Gastrocnemius medialis (tissue), 4 donors: ENCODE results near the gene PLIN5. TPM values are rescaled to one million over a fixed set of nuclear protein-coding genes. Genes with fewer than 3 reads are reported as not detected.

Experiments used
- ATAC-seq, 2 donors: fragments of 150-250 bp; one replicate each; pipeline ENCODE4 v1.9.1; 2016
- DNase-seq, 2 donors: peaks; one replicate each; pipeline ENCODE4 v3.0.0-alpha.2; 2019
- H3K27ac ChIP-seq, 4 donors: fragments of 200-600 bp; sonication (generic); 1 replicate in 1 of 4; 2 replicates in 3 of 4; pipeline ENCODE4 v1.5.1; 2016 to 2018; ENCODE audit warnings: mild to moderate bottlenecking in 2 of 4, moderate library complexity in 1 of 4
- H3K27me3 ChIP-seq, 3 donors: fragments of 200-600 bp; sonication (generic) in 2 of 3; 1 replicate in 1 of 3; 2 replicates in 2 of 3; pipeline versions ENCODE4 v1.5.1 to v1.6.0; 2016 to 2019; ENCODE audit warnings: mild to moderate bottlenecking in 1 of 3, moderate library complexity in 1 of 3
- H3K36me3 ChIP-seq, 2 donors: fragments of 200-600 bp; sonication (generic) in 1 of 2; one replicate each; pipeline ENCODE4 v1.5.1; 2017 to 2018
- H3K4me1 ChIP-seq, 2 donors: fragments of 200-600 bp; sonication (generic) in 1 of 2; one replicate each; pipeline ENCODE4 v1.5.1; 2016 to 2017; ENCODE audit warnings: mild to moderate bottlenecking in 2 of 2
- H3K4me3 ChIP-seq, 4 donors: fragments of 200-600 bp; sonication (generic) in 3 of 4; 1 replicate in 1 of 4; 2 replicates in 3 of 4; pipeline ENCODE4 v1.5.1; 2016 to 2019; ENCODE audit warnings: mild to moderate bottlenecking in 2 of 4
- H3K9me3 ChIP-seq, 3 donors: fragments of 200-600 bp; sonication (generic) in 2 of 3; 1 replicate in 1 of 3; 2 replicates in 2 of 3; pipeline ENCODE4 v1.5.1; 2016 to 2019
- CTCF ChIP-seq, 5 experiments: fragments of 450-650 bp in 3 of 5; fragments of 200-600 bp in 2 of 5; sonication (generic) in 2 of 5; IDR thresholded peaks in 4 of 5; conservative IDR thresholded peaks in 1 of 5; 1 replicate in 4 of 5; 2 replicates in 1 of 5; pipeline ENCODE4 v1.5.1; 2016 to 2019; ENCODE audit warnings: antibody characterized with exemption in 5 of 5, mild to moderate bottlenecking in 3 of 5, moderate library complexity in 3 of 5
- POLR2A ChIP-seq, 2 donors: fragments of 450-650 bp; IDR thresholded peaks; one replicate each; pipeline ENCODE4 v1.6.1; 2017; ENCODE audit warnings: antibody characterized with exemption in 2 of 2, mild to moderate bottlenecking in 2 of 2, moderate library complexity in 2 of 2
- in situ Hi-C, 4 donors: fragments of 200-750 bp; cut with MboI; loops; one replicate each; pipeline versions ENCODE4 v1.15.0 to v1.8.0; 2017; ENCODE audit warnings: low sequenced_read_pairs in 4 of 4
- intact Hi-C: fragments of 100-400 bp; cut with DNase I; formaldehyde crosslinking; loops from one replicate; pipeline ENCODE4 v1.15.1; 2023; ENCODE audit warnings: low total_unique reads
- total RNA-seq, 4 donors: library from RNA; depleted of rRNA; stranded (reverse); fragments of >200 nt; gene quantifications; one replicate each; pipeline versions ENCODE4 v1.1.0 to v1.2.3, GENCODE V29; 2016

Gene PLIN5
- total RNA-seq, 4 donors from 2014 or later = 23.5 to 127 (median 52.9) TPM

- Histone ChIP-seq H3K36me3 (no peaks in the 10 kb centered on the region), H3K4me3 (no peak overlapping the region), H3K27me3 (no peaks in the 10 kb centered on the region), H3K4me1 (no peaks in the 10 kb centered on the region), H3K9me3 (no peaks in the 10 kb centered on the region), H3K27ac (no peak overlapping the region)
- in situ Hi-C loops = no loop called here
- ATAC-seq (no peak), DNase-seq (no peak)
- intact Hi-C loops = loop anchor here (10.0 kb wide), 1 partner anchor 218 kb away; no protein-coding TSS in a partner anchor
- TF ChIP-seq POLR2A (IDR thresholded peaks at IDR 0.05) = no peak
- no peak for TF ChIP-seq CTCF (IDR thresholded peaks at IDR 0.05 in 4 of 5, conservative IDR thresholded peaks at IDR 0.05 in 1 of 5)
These were observed 21.6 kb upstream of the PLIN5 start for GRCh38 chr19:4556597-4557127.

- in situ Hi-C loops (no loop called here), intact Hi-C loops (loop anchor here (10.0 kb wide), 1 partner anchor 219 kb away; no protein-coding TSS in a partner anchor)
- Histone ChIP-seq H3K27ac (no peak overlapping the region), H3K27me3 (no peaks in the 10 kb centered on the region), H3K9me3 (no peaks in the 10 kb centered on the region), H3K36me3 (no peaks in the 10 kb centered on the region), H3K4me3 (no peak overlapping the region), H3K4me1 (no peaks in the 10 kb centered on the region)
- DNase-seq (no peak), ATAC-seq (no peak)
- TF ChIP-seq CTCF (IDR thresholded peaks at IDR 0.05 in 4 of 5, conservative IDR thresholded peaks at IDR 0.05 in 1 of 5) (no peak), POLR2A (IDR thresholded peaks at IDR 0.05) (no peak)
These were observed 20.9 kb upstream of the PLIN5 start for GRCh38 chr19:4555657-4556561.

GRCh38 chr19:4554717-4555116 lies 19.7 kb upstream of the PLIN5 start:
- intact Hi-C loops = loop anchor here (10.0 kb wide), 1 partner anchor 220 kb away; no protein-coding TSS in a partner anchor

GRCh38 chr19:4553775-4554174 lies 18.8 kb upstream of the PLIN5 start:
- ATAC-seq = no peak
- Histone ChIP-seq H3K36me3 (no peaks in the 10 kb centered on the region), H3K27ac (no peak overlapping the region), H3K9me3 (no peaks in the 10 kb centered on the region), H3K27me3 (no peaks in the 10 kb centered on the region), H3K4me3 (no peak overlapping the region), H3K4me1 (no peaks in the 10 kb centered on the region)
- in situ Hi-C loops = no loop called here
- intact Hi-C loops = loop anchor here (10.0 kb wide), 1 partner anchor 221 kb away; no protein-coding TSS in a partner anchor
- TF ChIP-seq POLR2A (IDR thresholded peaks at IDR 0.05) (no peak), CTCF (IDR thresholded peaks at IDR 0.05 in 4 of 5, conservative IDR thresholded peaks at IDR 0.05 in 1 of 5) (no peak)
- DNase-seq = no peak

More at GRCh38 chr19:4554717-4555116, 19.7 kb upstream of the PLIN5 start:
- in situ Hi-C loops = no loop called here
- H3K4me1 ChIP-seq = no peaks in the 10 kb centered on the region
- TF ChIP-seq POLR2A (IDR thresholded peaks at IDR 0.05) (no peak), CTCF (IDR thresholded peaks at IDR 0.05 in 4 of 5, conservative IDR thresholded peaks at IDR 0.05 in 1 of 5) (no peak)
- no peak overlapping the region for H3K4me3 ChIP-seq
- ATAC-seq = no peak
- no peak overlapping the region for H3K27ac ChIP-seq
- no peaks in the 10 kb centered on the region for H3K9me3 ChIP-seq
- DNase-seq = no peak
- no peaks in the 10 kb centered on the region for H3K36me3 ChIP-seq
- no peaks in the 10 kb centered on the region for H3K27me3 ChIP-seq
